Spleen (tissue), 7 donors: Measurements from ENCODE around the gene LIPT1.

Experiments
- POLR2A ChIP-seq, 3 donors: fragments of 450-650 bp; IDR thresholded peaks; one replicate each; pipeline ENCODE4 v1.5.1; 2017; ENCODE audit warnings: antibody characterized with exemption in 3 of 3, mild to moderate bottlenecking in 1 of 3
- POLR2AphosphoS5 ChIP-seq, 3 donors: sonication (generic); formaldehyde crosslinking; IDR thresholded peaks; one replicate each; pipeline ENCODE4 v1.5.1; 2017; ENCODE audit warnings: antibody characterized with exemption in 3 of 3
- TF ChIP-seq, protein P1 (sequence below), 11 experiments: fragments of 200-600 bp in 7 of 11; fragments of 450-650 bp in 4 of 11; sonication (generic) in 4 of 11; IDR thresholded peaks in 8 of 11; conservative IDR thresholded peaks in 3 of 11; 1 replicate in 7 of 11; 2 replicates in 4 of 11; pipeline versions ENCODE4 v1.4.0 to v1.8.0; 2016 to 2021; ENCODE audit warnings: antibody characterized with exemption in 11 of 11, inconsistent platforms in 4 of 11, mild to moderate bottlenecking in 1 of 11
- donor health status: DM: no; HTN: no; CAD: no; lungs with moderate emphysema.
- donor health status: DM: no; HTN: no; CAD: no.
- donor health status: DM: no; HTN: no; CAD: no.

DNA sequence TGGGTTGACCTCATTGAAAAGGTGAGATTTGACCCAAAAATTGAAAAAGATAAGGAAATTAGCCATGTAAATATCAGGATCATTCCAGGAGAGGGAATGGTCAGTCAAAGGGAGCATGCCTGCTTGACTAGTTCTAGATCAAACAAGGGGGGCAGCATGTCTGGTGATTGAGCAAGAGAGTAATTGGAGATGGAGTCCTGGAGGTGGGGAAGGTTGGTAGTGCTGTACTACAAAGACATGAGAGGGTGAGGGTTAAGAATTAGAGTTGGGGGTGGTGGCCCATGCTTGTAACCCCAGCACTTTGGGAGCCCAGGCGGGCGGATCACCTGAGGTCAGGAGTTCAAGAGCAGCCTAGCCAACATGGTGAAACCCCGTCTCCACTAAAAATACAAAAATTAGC lies 28.3 kb downstream of the LIPT1 start:
- TF ChIP-seq, protein P1, sequence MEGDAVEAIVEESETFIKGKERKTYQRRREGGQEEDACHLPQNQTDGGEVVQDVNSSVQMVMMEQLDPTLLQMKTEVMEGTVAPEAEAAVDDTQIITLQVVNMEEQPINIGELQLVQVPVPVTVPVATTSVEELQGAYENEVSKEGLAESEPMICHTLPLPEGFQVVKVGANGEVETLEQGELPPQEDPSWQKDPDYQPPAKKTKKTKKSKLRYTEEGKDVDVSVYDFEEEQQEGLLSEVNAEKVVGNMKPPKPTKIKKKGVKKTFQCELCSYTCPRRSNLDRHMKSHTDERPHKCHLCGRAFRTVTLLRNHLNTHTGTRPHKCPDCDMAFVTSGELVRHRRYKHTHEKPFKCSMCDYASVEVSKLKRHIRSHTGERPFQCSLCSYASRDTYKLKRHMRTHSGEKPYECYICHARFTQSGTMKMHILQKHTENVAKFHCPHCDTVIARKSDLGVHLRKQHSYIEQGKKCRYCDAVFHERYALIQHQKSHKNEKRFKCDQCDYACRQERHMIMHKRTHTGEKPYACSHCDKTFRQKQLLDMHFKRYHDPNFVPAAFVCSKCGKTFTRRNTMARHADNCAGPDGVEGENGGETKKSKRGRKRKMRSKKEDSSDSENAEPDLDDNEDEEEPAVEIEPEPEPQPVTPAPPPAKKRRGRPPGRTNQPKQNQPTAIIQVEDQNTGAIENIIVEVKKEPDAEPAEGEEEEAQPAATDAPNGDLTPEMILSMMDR (IDR thresholded peaks at IDR 0.05 in 8 of 11, conservative IDR thresholded peaks at IDR 0.05 in 3 of 11): no peak
- TF ChIP-seq POLR2AphosphoS5 (IDR thresholded peaks at IDR 0.05) (no peak), POLR2A (IDR thresholded peaks at IDR 0.05) (no peak)
